Stimulated activated CD4-positive, alpha-beta T cell treated with anti-CD3 and anti-CD28 coated beads, TNF-alpha, amount 100 ng/mL, for 4 hours (primary cell): Measurements from ENCODE around the gene FYN.
"Not testable (repeated sequence)": the region's sequence is repeated elsewhere in the genome, so short reads cannot be mapped to it uniquely, and the experiment has no call there.

Experiments used
- DNase-seq, 3 experiments: peaks; one replicate each; pipeline ENCODE4 v3.0.0-alpha.2; 2020; ENCODE audit warnings: low read depth in 3 of 3

FYN gene

DNA sequence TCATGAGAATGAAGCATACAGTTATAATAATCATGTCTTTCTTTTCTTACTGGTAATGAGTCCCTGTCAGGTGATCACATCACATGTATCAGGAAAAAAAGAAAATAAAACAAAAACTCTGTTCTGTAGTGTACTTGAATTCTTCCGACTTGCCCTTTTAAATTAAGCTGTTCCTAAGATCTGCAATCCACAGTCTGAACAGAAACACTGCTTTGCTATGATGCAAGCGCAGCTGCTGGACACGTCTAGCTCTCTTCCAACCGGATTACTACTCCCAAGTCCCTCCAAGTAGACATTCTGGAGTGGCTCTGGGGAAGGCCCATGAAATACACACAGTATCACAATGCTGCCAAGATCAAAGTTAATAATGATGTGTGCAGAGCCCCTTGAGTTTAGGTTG, 83.7 kb downstream of the FYN start:
- no peak for DNase-seq

DNA sequence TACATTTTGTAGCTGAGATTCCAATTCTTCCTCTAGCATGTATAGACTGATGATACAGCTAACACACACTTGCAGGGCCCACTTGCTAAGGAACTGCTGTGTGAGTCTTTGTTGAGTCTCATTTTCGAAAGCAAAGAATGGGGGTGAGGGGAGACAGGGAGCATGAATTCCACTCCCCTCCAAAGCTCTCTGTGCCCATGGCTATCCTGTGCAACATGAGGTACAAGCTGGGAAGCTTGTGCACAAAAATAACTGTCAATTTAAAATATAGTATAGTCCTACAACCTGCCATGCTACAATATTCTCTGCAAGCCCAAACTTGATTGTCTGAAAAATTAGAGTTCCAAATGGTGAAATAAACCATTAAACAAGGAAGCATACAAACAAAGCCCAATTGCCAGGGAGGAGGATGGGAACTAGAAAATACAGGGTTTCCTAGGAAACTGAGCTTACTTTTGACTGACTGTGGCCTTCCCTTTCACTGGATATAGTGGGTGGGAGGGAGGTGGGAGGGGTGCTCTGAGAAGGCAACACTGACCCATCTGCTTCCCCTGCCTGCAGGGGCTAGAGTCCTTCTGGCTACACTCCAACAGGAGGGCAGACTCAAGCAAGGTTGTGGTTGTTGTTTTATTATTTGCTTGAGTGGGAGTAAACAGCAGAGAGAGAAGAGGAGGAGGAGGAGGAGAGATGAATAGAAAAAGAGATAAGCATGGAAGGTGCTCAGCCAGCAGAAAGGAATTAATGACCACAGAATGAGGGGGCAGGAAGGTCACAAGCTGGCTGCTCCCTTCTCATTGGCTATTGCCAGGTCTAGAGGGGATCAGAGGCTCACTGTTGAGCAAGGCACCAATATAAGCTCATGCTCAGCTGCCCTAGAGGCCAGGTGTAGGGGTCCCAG, 84.6 kb downstream of the FYN start:
- no peak for DNase-seq

DNA sequence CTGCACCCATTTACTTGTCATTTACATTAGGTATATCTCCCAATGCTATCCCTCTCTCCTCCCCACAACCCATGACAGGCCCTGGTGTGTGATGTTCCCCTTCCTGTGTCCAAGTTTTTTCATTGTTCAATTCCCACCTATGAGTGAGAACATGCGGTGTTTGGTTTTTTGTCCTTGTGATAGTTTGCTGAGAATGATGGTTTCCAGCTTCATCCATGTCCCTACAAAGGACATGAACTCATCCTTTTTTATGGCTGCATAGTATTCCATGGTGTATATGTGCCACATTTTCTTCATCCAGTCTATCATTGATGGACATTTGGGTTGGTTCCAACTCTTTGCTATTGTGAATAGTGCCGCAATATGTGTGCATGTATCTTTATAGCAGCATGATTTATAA, 87.1 kb downstream of the FYN start:
- not testable (repeated sequence) for DNase-seq

DNA sequence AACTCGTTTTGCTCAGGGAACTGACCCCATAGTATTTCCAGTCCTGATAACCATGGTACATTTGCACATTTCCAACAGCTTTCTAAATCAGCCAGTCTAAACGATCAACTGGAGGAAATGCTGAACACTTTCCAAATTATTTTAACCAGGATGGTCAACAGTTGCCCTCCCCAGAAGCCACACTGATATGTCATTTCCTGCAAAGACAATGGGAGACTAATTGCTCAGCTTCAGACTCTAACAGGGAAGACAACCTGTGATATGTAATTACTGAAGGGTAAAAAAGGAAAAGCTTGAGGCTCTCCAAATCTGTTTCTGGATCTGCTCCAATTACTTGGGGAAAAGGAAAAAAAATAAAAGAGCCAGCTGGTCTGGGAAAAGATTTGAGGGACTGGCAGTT, 88.8 kb downstream of the FYN start:
- no peak for DNase-seq

DNA sequence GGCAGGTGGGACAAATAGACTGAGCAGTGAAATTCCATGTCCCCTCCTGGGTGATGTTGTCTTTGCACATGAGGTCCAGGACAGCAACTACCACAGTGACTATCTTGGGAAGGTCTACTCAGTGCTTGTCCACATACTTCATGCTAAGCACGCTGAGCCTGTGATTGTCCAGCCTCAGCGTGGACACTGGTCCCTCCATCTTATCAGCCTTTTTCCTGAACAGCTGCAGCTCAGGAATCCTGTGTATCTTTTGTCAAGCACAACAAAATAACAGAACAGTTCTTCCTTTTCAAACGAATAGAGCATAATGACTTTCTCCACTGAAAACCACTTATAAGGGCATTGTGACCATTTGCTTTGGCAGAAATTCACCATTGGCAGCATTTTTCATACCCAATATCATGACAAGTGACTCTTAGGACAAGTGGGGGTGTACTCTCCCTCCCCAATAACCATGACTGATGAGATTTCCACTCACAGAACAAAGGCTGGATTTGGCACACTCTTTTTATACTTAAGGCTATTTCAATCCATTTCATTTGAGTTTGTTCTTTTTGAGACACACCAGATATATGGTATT, 90.3 kb downstream of the FYN start:
- no peak for DNase-seq

DNA sequence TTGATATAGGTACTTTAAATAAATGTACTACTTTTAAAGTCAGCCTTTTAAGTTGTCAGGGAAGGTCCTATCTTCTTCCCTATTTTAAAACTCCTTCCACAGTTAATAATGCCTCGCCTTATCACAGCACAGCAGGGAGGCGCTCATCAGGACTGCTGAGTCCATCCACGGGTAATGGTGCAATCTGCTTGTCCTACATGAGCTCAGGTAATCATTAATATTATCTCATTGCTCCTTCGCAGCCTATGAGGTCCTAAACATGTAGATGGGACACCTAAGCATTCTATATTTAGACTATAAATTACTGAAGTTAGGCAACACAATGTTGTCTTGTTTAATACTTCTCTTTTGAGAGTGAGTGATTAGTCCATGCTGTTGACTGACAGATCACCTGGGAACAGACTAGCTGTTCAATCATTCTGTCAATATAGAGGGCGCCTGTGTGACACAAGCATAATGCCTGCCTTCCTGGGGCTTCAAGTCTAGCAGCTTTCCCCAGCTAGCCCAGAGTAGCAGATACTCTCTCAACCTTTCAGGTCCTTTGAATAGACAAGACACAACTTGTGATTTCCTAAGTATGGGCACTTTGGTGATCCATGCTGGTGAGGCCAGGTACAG, 91.0 kb downstream of the FYN start:
- no peak for DNase-seq

DNA sequence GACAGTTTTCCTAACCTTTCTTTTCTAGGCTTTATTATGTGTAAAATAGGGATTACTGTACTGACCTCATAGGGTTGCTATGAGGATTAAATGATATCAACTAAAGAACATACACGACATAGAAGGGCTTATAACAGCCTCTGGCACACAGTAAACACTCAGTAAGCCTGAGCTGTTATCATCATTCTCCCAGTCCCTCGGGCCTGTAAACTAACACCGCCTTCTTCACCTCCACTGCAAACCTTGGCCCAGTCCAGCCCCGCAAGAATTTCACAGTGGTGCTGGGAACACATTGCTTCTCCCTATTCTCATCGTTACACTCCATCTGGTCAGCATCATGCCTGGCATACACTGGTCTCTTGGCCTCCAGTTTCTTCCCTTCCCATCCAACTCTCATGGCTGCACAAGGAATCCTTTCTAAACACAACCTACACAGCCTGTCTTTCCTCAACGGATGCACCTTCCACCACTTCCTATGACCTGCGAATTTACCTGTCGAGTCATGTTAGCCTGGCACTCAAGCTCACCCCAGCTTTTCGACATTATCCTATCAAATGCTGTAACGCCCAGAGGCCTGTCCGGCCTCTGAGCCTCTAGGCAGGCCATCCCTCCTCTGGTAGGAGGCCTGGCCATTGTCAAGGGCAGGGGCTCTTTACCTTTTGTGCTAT, 92.1 kb downstream of the FYN start:
- no peak for DNase-seq

DNA sequence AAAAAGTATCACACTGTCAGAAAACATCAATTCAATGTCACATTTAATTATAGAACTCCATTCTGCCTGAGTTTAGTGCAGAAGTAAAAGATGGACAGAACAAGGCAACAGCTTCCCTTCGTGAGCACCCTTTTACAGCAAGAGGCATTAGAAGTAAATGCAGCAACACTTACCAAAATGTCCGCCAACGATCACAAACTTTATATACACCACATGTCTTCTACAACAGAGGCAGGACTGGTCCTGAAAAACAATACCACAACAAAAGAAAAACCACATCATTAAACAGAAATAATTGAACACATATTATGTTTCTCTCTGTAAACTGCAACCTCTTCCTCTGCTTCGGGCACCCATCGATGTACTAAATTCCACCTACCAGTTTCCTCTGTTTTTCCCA, 92.9 kb downstream of the FYN start:
- DNase-seq: no peak

DNA sequence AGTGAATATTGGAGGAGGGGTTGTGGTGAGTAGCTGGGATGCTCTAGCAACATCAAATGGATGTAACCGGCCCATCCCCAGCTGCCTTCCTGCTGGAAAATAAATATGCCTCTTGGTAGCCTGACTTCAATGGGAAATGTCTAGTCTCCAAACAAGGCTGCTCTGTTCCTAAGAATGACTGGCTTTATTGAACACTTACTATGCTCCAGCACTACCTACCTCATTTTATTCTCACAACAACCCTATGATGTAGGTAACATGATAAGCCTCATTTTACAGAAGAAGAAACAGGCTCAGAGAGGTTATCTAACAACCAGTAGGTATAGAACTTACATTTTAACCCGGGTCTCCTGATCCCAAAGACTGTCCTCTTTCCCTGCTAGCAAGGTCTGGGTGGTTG, 93.6 kb downstream of the FYN start:
- no peak for DNase-seq

DNA sequence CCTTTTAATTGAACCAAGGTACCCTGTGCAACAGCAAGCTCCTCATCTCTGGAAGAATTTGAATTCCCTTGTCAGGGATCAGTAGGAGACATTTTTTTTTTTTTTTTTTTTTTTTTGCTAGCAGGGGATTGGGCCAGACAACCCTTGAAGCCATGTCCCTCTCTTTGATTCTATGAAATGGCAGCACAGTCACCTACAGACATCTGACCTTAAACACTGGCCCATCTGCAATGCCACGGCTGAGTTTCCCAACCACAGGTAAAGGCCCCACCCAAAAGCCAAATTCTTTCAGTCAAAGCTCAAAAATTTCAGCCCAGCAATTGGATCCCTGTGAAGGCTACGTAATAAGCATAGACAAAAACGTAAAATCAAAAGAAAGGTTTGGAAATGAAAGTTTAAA, 94.2 kb downstream of the FYN start:
- no peak for DNase-seq

DNA sequence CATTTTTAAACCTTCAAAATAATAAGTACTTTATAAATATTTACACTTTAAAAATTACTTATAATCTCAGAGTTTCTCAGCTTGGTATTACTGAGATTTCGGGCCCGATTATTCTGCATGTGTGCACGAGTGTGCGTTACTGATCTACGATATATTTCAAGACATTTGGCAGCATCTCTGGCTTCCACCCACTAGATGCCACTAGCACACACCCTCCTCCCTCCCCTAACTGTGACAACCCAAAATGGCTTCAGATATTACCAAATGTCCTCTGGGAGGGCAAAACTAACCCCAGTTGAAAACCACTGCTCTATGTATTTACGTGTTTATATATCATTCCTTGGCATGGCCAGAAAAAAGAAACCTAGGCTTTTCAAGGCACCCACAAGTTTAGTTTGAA, 95.9 kb downstream of the FYN start:
- DNase-seq: no peak

DNA sequence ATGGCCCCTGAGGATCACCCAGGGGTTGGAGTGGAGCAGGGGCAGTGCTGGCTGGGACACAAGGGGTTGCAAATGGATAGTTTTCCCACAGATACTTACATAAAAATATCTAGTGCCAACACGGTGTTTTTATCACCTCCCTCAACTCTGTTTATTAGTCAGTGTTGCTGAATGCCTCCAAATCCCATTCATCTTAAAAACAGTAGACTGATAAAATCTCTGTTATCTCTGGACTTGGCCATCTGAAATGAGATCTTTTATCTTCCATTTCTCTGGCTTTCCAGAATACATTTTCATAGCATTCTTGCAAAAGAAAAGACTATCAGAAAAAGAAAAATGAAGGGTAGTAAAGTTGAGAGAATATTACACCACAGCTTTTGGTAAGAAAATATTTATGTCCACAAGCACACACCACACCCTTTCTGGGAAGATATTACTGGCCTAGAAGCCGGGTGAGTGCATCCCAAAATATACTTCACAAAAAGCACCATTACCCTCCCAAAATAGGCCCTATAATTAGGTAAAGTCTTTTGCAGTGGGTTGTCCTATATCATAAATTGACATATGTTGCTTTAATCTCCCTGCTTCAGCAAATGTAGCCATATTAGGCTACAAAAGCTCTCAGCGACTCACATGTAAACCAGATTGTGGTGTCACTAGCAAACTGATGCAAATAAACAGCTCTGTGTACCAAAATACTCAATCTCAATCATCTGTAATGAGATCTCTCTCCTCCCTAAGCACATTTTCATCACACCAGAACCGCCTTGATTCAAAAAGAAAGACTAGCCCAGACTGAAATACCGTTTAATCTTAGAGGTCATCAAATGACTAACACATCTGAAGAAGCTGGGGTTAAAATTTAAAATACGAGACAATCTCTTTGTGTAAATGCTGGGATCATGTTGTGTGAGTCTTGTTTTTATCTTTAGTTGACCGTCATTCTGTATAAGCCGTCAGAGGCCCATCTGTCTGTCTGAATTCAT, 96.7 kb downstream of the FYN start:
- DNase-seq: no peak

DNA sequence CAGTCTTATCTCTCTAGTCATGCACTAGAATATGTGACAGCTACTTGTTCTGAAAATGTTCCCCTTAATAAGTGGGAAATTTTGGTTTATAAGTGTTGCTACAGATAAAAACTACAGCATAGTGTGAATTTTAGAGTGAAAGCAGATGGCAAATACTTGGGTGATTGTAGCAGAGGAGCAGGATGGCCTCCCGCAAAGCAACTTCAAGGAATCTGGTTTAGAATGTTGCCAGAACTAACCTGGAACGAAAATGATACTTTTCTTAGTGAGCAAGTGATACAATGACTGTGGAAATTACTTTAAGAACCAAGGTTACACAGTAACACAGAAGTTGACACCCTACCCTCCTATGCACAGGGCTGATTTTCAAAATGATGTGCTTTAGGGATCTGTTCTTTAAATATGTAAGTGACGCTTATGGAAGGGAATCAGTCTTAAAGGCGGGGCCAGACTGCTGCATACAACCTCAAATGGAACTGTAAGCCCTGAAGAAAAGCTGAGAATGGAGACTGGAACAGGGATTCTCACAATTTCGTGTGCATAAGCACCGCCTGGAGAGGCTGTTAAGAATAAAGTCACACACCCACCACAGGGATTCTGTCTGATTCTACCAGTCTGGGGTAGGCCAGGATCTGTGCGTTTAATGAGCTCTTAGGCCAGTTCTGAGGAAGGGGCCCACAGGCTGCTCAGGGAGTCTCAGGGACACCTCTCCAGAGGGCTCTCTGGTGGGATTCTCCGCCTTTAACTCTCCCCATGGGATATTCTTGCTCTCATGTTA, 97.9 kb downstream of the FYN start:
- DNase-seq: no peak

DNA sequence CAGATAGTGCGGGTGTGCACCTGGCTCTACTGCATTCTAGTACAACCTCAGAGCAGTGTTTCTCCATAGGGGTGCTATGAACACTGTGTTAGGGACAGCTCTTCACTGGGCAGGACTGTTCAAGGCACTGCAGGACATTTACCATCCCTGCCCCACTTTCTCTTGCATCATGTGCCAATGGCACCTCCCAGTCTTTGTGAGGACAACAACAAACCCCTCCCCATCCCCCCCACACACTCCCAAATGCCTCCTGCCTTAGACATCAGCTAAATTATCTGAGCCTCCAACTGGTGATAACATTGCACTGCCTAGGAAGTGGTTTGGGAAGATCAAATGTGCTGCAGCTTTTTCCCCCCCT, 98.9 kb downstream of the FYN start:
- no peak for DNase-seq

DNA sequence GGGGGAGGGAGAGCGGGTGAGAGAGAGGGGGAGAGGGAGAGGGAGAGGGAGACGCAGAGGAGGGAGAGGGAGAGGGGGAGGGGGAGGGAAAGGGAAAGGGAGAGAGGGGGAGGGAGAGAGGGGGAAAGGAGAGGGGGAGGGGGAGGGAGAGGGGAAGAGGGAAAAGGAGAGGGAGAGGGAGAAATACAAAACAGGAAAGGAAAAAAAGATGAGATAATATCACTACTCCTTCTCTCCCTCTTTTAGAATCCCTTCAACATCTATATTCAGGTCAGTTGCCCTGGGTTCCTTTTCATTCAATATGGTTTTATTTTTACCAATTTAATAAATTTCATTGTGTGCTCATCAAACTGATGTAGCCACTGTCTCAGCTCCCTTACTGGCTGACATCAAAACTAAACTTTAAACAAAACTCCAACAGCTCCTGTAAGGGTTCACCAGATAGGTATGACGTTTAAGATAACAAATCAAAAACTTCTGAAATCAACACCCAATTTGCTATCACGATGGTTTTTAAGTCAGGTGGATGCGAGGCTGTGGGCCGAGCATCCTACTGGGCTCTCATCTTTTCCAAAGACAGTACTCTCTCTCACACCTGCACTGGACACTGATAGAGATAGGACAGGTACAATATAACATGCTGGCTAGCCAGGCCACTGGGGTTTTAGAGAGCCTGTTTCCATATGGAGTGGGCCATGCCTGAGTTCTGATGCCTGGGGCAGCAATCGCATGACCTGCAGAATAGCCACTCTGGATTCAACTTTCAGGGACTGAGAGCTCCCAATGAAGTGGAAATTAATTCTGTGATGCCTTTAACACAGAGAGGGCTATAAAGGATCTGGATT, 99.5 kb downstream of the FYN start:
- no peak for DNase-seq

DNA sequence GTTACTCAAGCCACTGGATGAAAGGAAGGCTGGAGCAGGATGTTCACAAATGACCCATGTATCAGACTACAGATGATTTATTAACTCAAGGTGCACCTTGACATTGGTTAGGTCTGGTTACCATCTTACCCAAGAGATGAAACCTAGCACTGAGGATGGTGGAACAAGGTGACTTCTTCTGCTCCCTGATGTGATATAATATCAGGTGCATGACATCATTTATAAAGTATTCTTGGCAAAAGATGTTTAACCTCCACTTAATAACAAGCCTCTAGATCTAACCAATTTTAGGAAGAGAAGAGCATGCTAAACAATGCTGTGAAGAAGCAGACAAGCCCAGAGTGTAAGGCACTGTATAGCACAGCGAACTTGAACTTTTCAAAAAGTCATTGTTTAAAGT, 100.9 kb downstream of the FYN start:
- no peak for DNase-seq

DNA sequence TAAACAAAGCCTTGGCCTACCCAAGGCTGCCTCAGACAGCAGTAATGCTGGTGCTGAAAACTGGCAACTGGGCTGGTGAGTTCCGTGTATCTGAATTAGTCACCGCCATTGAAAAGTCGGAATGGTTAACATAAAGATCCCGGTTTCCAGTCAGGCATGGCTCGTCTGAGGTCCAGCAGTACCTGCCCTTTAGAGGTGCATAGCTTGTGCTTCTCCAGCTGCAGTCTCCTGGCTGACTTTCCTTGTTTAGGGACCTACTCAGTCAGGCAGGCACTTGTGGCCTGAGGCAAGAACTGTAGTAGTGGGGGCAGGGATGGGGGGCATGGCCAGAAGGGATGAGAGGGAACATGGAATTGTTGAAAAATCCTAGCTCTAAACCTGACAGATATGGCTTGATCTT, 101.6 kb downstream of the FYN start:
- DNase-seq: no peak

DNA sequence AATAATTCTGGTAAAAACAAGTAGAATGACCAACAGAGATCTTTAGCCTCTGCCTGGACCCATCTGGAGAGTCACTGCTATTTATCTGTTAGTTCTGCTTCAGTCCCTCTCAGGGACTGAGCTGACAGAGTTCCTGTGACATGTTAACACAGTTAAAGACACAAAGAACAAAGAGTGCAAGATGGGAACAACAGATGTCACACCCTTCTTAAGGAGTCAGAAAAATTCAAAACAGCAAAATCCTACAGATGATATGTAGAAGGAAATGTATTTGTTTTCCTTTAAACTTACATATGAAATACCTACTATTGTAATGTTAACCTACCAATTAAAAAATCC, 102.2 kb downstream of the FYN start:
- DNase-seq: no peak

DNA sequence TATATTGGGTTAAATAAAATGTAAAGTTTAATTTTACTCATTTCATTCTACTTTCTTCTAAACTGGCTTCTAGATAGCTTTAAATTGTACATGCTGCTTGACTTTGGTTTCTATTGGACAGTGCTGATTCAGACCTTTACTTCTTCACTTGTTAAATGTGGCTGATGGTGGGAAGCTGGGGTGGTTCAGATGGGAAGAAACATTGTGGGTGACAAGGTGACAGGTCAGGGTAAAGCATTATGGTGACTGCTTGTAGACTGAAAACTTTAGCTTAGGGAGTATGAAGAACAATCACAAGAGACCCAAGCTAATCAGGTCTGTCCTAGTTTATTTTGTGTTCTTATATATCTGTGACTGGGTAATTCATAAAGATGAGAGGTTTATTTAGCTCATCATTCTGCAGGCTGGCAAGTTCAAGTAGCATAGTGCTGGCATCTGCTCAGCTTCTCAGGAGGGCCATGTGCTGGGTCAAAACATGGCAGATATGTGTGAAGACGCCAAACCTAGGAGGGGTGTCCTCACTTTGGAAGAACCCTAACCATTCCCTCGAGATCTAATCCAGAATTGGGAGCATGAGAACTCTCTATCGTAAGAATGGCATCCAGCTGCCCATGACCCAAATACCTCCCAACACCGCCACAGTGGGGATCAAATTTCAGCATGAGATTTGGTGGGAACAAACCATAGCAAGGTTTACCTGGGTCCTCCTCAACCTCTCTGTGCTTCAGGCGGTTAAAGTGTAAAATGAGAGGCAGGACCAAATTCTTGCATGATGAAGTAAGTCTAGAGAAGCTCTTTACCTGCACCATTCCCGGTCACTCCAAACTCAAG, 102.8 kb downstream of the FYN start:
- no peak for DNase-seq
